GM18868 (cell line): ENCODE measurements around the gene SELENOM.
"Not testable (repeated sequence)": the region's sequence is repeated elsewhere in the genome, so short reads cannot be mapped to it uniquely, and the experiment has no call there.

Source experiments
- ATAC-seq: cut with Tn5 transposase; IDR thresholded peaks from one replicate; pipeline ENCODE4 v1.9.1; 2021; ENCODE audit warnings: mild to moderate bottlenecking, moderate library complexity; ENCODE audit not compliant: unreplicated experiment

The SELENOM gene

GRCh38 chr22:31106731-31107177 is 614 bp downstream of the SELENOM start:
- no peak for ATAC-seq

GRCh38 chr22:31106001-31106571 is 1.3 kb downstream of the SELENOM start:
- ATAC-seq, result no peak

GRCh38 chr22:31105282-31105929 is 2.0 kb downstream of the SELENOM start:
- ATAC-seq, result no peak

- ATAC-seq, result no peak
Measured at GRCh38 chr22:31104869-31105268, 2.5 kb downstream of the SELENOM start.

GRCh38 chr22:31103899-31104694 is 3.3 kb downstream of the SELENOM start:
- no peak for ATAC-seq

- no peak for ATAC-seq
Measured at GRCh38 chr22:31103111-31103510, 4.3 kb downstream of the SELENOM start.

- ATAC-seq, result no peak
Measured at GRCh38 chr22:31102441-31103081, 4.8 kb downstream of the SELENOM start.

- ATAC-seq, result no peak
Measured at GRCh38 chr22:31100762-31101525, 6.4 kb downstream of the SELENOM start.

GRCh38 chr22:31099841-31100761 is 7.3 kb downstream of the SELENOM start:
- no peak for ATAC-seq

- ATAC-seq, result no peak
Measured at GRCh38 chr22:31099386-31099785, 8.0 kb downstream of the SELENOM start.

- no peak for ATAC-seq
Measured at GRCh38 chr22:31098632-31099110, 8.7 kb downstream of the SELENOM start.

- no peak for ATAC-seq
Measured at GRCh38 chr22:31097941-31098631, 9.3 kb downstream of the SELENOM start.

GRCh38 chr22:31097539-31097938 is 9.8 kb downstream of the SELENOM start:
- ATAC-seq, result not testable (repeated sequence)

GRCh38 chr22:31096657-31097279 is 10.6 kb downstream of the SELENOM start:
- no peak for ATAC-seq

GRCh38 chr22:31095637-31096249 is 11.6 kb downstream of the SELENOM start:
- no peak for ATAC-seq

- no peak for ATAC-seq
Measured at GRCh38 chr22:31094741-31095140, 12.6 kb downstream of the SELENOM start.

GRCh38 chr22:31094021-31094551 is 13.3 kb downstream of the SELENOM start:
- ATAC-seq, result no peak
